22Rv1 (cell line): ENCODE data around the gene ITGB1BP1.

Experiments
- ZFX ChIP-seq: fragments of 450-650 bp; IDR thresholded peaks from 2 replicates; pipeline ENCODE4 v1.6.1; 2017; ENCODE audit warnings: antibody characterized with exemption, borderline replicate concordance
- TF ChIP-seq, protein P1 (sequence below): fragments of 450-650 bp; IDR thresholded peaks from 2 replicates; pipeline ENCODE4 v1.5.1; 2017; ENCODE audit warnings: mild to moderate bottlenecking

DNA sequence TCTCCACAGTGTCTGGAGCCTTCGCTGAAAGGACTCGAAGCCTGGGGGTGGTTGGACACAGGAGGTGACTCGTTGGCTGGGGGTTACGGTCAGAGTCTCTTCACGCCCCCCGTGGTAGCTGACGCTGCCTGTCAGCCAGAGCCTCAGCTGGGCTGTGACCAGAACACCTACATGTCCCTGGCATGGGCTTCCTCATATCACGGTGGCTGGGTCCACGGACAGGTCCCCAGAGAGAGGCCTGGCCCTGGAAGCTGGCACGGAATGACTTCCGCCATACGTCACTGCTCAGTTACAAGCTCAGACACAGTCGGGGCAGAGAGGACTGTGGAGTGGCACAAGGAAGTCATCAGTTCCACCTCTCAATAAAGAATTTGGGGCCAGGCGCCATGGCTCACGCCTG is 28.5 kb downstream of the ITGB1BP1 start:
- TF ChIP-seq, protein P1, sequence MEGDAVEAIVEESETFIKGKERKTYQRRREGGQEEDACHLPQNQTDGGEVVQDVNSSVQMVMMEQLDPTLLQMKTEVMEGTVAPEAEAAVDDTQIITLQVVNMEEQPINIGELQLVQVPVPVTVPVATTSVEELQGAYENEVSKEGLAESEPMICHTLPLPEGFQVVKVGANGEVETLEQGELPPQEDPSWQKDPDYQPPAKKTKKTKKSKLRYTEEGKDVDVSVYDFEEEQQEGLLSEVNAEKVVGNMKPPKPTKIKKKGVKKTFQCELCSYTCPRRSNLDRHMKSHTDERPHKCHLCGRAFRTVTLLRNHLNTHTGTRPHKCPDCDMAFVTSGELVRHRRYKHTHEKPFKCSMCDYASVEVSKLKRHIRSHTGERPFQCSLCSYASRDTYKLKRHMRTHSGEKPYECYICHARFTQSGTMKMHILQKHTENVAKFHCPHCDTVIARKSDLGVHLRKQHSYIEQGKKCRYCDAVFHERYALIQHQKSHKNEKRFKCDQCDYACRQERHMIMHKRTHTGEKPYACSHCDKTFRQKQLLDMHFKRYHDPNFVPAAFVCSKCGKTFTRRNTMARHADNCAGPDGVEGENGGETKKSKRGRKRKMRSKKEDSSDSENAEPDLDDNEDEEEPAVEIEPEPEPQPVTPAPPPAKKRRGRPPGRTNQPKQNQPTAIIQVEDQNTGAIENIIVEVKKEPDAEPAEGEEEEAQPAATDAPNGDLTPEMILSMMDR, result no peak
- no peak for TF ChIP-seq ZFX
